ENCODE measurements around the gene PLAAT2. TPM values are rescaled to one million over a fixed set of nuclear protein-coding genes. Genes with fewer than 3 reads are reported as not detected.

Gene PLAAT2
- total RNA-seq, 1 donor from 2014 or later: not detected

GRCh38 chr11:63506876-63507275 is 56.3 kb downstream of the PLAAT2 start:
- Histone ChIP-seq H3K36me3 (no peaks in the 10 kb centered on the region), H3K27me3 (no peaks in the 10 kb centered on the region), H3K9me3 (no peaks in the 10 kb centered on the region), H3K4me1 (no peaks in the 10 kb centered on the region), H3K4me3 (no peak overlapping the region), H3K27ac (no peak overlapping the region)
- no peak for DNase-seq (ENCODE audit: extremely low spot score in 2 of 2)
- intact Hi-C loops (cut with DNase I): no loop called here
- no peak for TF ChIP-seq POLR2A (IDR thresholded peaks at IDR 0.05)
- TF ChIP-seq CTCF (IDR thresholded peaks at IDR 0.05): no peak
- TF ChIP-seq POLR2AphosphoS5 (IDR thresholded peaks at IDR 0.05; ENCODE audit: insufficient read depth in 1 of 2, low read depth in 1 of 2): no peak

- intact Hi-C loops (cut with DNase I): no loop called here
- Histone ChIP-seq H3K4me1 (no peaks in the 10 kb centered on the region), H3K36me3 (no peaks in the 10 kb centered on the region), H3K27me3 (no peaks in the 10 kb centered on the region), H3K27ac (no peak within 1 kb of the TSS), H3K9me3 (no peaks in the 10 kb centered on the region), H3K4me3 (no peak within 1 kb of the TSS)
- DNase-seq (ENCODE audit: extremely low spot score in 2 of 2): no peak
- TF ChIP-seq CTCF (IDR thresholded peaks at IDR 0.05) (no peak), POLR2A (IDR thresholded peaks at IDR 0.05) (no peak), POLR2AphosphoS5 (IDR thresholded peaks at IDR 0.05; ENCODE audit: insufficient read depth in 1 of 2, low read depth in 1 of 2) (no peak)
These were observed 57.2 kb downstream of the PLAAT2 start, which contains the start of gene LGALS12 for GRCh38 chr11:63505857-63506528. Gene LGALS12 (plus strand): TSS chr11:63506084. CDS start chr11:63506459, 375 bp downstream.

GRCh38 chr11:63504933-63505586 is 58.1 kb downstream of the PLAAT2 start:
- H3K27me3 ChIP-seq: no peaks in the 10 kb centered on the region
- no peak for TF ChIP-seq POLR2AphosphoS5 (IDR thresholded peaks at IDR 0.05; ENCODE audit: insufficient read depth in 1 of 2, low read depth in 1 of 2)
- no peak for TF ChIP-seq POLR2A (IDR thresholded peaks at IDR 0.05)
- no peak for TF ChIP-seq CTCF (IDR thresholded peaks at IDR 0.05)
- DNase-seq (ENCODE audit: extremely low spot score in 2 of 2): no peak
- H3K36me3 ChIP-seq: no peaks in the 10 kb centered on the region
- no peaks in the 10 kb centered on the region for H3K4me1 ChIP-seq
- H3K27ac ChIP-seq: no peak overlapping the region
- H3K9me3 ChIP-seq: peaks cover 4% of the 10 kb centered on the region
- intact Hi-C loops (cut with DNase I): no loop called here
- no peak overlapping the region for H3K4me3 ChIP-seq

GRCh38 chr11:63504054-63504453 is 59.1 kb downstream of the PLAAT2 start:
- DNase-seq (ENCODE audit: extremely low spot score in 2 of 2): no peak
- Histone ChIP-seq H3K36me3 (no peaks in the 10 kb centered on the region), H3K4me3 (no peak overlapping the region), H3K4me1 (no peaks in the 10 kb centered on the region), H3K9me3 (peaks cover 9% of the 10 kb centered on the region), H3K27me3 (no peaks in the 10 kb centered on the region), H3K27ac (no peak overlapping the region)
- no peak for TF ChIP-seq CTCF (IDR thresholded peaks at IDR 0.05)
- intact Hi-C loops (cut with DNase I): no loop called here

GRCh38 chr11:63503492-63503891 is 59.7 kb downstream of the PLAAT2 start:
- no peaks in the 10 kb centered on the region for H3K36me3 ChIP-seq
- no peak for DNase-seq (ENCODE audit: extremely low spot score in 2 of 2)
- H3K27me3 ChIP-seq: no peaks in the 10 kb centered on the region
- no peaks in the 10 kb centered on the region for H3K4me1 ChIP-seq
- no peak overlapping the region for H3K27ac ChIP-seq
- intact Hi-C loops (cut with DNase I): no loop called here
- H3K4me3 ChIP-seq: no peak overlapping the region
- TF ChIP-seq CTCF (IDR thresholded peaks at IDR 0.05) (no peak), POLR2AphosphoS5 (IDR thresholded peaks at IDR 0.05; ENCODE audit: insufficient read depth in 1 of 2, low read depth in 1 of 2) (no peak), POLR2A (IDR thresholded peaks at IDR 0.05) (no peak)
- H3K9me3 ChIP-seq: peaks cover 9% of the 10 kb centered on the region

All from vagina (tissue), 2 donors.